Ovary (tissue), 3 donors: ENCODE measurements around the gene MYH2.

ENCODE experiments used
- EP300 ChIP-seq: sonication (generic); formaldehyde crosslinking; IDR thresholded peaks from one replicate; pipeline ENCODE4 v1.6.1; 2017; ENCODE audit warnings: antibody characterized with exemption
- POLR2A ChIP-seq: fragments of 450-650 bp; IDR thresholded peaks from one replicate; pipeline ENCODE4 v1.6.1; 2017; ENCODE audit warnings: antibody characterized with exemption, mild to moderate bottlenecking, moderate library complexity
- TF ChIP-seq, protein P1 (sequence below), 3 donors: fragments of 450-650 bp in 2 of 3; fragments of 200-600 bp in 1 of 3; IDR thresholded peaks; one replicate each; pipeline versions ENCODE4 v1.5.1 to v1.8.0; 2016 to 2022; ENCODE audit warnings: antibody characterized with exemption in 3 of 3, mild to moderate bottlenecking in 1 of 3
- donor health status: DM: no; HTN: no; CAD: no.

DNA sequence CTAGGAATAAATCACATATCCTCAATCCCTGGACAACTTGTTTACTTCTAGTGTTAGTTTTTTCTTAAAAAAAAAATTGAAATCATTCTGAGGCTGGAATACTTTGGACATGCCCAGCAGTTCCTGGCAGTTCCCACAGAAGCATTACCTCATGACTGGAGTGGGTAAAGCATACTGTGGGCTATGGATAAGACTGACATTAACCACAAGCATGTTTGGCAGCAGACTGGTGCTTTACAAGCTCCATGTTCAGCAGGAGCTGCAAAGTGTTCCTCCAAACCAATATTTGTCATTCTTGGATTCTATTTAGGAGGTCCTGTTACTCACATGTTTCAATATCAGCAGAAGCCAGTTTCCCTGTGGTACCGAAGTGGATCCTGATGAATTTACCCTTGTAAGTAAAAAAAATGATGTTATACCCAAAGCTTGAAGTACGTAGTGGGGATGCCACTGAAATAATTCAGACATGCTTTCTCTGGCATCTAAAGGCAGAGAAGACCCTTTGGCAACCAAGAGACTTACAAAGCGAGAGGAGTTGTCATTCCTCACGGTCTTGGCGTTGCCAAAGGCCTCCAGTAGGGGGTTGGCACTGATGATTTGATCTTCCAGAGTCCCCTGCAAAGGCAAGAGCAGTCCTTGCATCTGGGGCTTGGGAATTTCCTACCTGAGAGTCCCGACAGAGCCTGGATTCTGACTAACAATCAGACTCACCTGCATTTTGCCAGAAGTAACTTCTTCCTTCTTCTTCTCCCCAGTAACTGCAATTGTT is 36.0 kb downstream of the MYH2 start:
- TF ChIP-seq, protein P1, sequence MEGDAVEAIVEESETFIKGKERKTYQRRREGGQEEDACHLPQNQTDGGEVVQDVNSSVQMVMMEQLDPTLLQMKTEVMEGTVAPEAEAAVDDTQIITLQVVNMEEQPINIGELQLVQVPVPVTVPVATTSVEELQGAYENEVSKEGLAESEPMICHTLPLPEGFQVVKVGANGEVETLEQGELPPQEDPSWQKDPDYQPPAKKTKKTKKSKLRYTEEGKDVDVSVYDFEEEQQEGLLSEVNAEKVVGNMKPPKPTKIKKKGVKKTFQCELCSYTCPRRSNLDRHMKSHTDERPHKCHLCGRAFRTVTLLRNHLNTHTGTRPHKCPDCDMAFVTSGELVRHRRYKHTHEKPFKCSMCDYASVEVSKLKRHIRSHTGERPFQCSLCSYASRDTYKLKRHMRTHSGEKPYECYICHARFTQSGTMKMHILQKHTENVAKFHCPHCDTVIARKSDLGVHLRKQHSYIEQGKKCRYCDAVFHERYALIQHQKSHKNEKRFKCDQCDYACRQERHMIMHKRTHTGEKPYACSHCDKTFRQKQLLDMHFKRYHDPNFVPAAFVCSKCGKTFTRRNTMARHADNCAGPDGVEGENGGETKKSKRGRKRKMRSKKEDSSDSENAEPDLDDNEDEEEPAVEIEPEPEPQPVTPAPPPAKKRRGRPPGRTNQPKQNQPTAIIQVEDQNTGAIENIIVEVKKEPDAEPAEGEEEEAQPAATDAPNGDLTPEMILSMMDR (IDR thresholded peaks at IDR 0.05) = no peak
- no peak for TF ChIP-seq POLR2A
- no peak for TF ChIP-seq EP300
